NCI-H460 (cell line): ENCODE results near the gene SLMAP. TPM values are rescaled to one million over a fixed set of nuclear protein-coding genes. Genes with fewer than 3 reads are reported as not detected.
A peak's percentile ranks its signal among the peaks of the same experiment; 100 is the strongest.

Experiments used
- DNase-seq: peaks from one replicate; pipeline ENCODE4 v3.0.0-alpha.2; 2016; ENCODE audit warnings: low read depth; ENCODE audit errors: extremely low read depth
- polyA plus RNA-seq: library from polyadenylated mRNA; depleted of rRNA; stranded (reverse); fragments of >200 nt; gene quantifications from 2 replicates; pipeline ENCODE4 v1.2.3, GENCODE V29; 2014; cell fraction: nucleus; rRNA removed
- total RNA-seq: library from RNA; depleted of rRNA; stranded (reverse); fragments of >200 nt; shearing (Covaris generic); gene quantifications from 2 replicates; pipeline ENCODE4 v1.2.3, GENCODE V29; 2014; rRNA removed

SLMAP gene, protein sequence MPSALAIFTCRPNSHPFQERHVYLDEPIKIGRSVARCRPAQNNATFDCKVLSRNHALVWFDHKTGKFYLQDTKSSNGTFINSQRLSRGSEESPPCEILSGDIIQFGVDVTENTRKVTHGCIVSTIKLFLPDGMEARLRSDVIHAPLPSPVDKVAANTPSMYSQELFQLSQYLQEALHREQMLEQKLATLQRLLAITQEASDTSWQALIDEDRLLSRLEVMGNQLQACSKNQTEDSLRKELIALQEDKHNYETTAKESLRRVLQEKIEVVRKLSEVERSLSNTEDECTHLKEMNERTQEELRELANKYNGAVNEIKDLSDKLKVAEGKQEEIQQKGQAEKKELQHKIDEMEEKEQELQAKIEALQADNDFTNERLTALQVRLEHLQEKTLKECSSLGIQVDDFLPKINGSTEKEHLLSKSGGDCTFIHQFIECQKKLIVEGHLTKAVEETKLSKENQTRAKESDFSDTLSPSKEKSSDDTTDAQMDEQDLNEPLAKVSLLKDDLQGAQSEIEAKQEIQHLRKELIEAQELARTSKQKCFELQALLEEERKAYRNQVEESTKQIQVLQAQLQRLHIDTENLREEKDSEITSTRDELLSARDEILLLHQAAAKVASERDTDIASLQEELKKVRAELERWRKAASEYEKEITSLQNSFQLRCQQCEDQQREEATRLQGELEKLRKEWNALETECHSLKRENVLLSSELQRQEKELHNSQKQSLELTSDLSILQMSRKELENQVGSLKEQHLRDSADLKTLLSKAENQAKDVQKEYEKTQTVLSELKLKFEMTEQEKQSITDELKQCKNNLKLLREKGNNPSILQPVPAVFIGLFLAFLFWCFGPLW
- total RNA-seq: 39.3 and 39.9 TPM in 2 replicates
- 26.1 and 39.4 TPM in 2 replicates for polyA plus RNA-seq

DNA sequence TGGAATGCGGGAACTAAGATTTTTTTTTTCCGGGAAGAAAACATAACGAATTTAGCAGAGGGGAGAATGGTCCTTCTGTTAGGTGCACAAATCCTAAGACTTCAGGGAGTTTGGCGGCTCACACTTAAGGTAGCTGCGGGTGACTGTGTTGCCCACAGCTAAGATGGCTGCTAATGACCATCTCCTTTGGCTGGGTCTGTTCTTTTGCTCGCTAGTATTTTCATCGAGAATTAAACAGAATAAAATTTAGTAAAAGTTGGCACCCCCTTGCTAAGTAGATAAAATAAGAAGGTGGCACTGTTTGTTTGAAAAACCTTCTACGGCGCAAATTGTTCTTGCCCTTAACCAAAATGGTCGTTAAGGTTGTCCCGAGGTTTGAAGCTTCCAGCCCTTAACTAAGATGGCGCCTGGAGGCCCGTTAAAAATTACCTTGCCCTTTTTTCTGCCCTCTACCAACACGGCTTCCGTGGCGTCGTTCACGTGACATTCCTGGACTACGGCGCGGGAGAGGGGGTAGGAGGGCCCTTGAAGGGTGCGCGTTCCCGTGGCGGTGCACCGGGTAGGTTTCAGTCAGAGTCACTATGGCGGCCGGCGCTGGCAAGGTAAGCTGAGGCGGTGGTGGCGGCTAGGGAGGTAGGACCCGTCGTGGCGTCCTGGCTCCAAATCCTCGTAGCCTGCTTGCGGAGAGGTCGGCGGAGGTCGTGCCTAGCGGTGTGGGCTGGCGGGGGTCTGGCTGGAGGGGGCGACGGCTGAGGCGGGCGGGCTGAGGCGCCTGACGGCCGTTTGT is at the start of gene SLMAP:
Gene SLMAP (plus strand): TSS at position 569 of the 787 bp plus-strand sequence. CDS start 1,343 bp downstream, outside the sequence.
- DNase-seq: peak; percentile 95

DNA sequence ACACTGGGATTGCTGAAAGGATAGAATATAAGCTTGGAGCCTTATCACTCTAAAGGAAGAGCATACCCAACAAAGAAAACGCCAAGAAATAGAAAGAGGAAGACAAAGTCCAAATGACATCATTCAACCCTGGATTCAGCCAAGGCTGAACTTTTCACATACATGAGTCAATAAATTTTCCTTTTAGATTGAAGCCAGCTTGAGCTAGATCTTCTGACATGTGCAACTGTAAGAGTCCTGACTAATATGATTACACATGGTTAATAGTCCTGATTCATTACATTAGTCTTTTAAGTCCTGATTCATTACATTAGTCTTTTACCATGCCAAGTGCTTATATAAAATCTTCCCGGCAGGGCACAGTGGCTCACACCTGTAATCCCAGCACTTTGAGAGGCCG is 49.6 kb upstream of the SLMAP start:
- DNase-seq: no peak

DNA sequence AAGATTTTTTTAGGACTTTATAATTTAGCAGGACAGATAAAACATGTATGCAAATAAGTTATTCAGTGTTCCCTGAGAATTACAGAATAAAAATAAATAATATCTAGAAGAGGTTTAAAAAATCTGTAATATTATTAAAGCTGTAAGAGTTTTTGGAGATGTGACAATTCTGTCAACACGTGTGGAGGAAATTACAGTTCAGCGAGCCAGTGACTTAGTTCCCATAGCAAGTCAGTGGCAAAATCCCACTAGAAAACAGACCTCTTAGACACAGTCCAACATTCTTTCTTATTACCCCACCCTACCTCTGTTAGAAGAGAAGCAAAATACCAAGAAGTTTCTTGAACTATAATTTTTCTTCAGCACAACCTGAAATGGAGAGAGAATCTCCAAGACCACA is 47.1 kb upstream of the SLMAP start:
- DNase-seq: no peak

DNA sequence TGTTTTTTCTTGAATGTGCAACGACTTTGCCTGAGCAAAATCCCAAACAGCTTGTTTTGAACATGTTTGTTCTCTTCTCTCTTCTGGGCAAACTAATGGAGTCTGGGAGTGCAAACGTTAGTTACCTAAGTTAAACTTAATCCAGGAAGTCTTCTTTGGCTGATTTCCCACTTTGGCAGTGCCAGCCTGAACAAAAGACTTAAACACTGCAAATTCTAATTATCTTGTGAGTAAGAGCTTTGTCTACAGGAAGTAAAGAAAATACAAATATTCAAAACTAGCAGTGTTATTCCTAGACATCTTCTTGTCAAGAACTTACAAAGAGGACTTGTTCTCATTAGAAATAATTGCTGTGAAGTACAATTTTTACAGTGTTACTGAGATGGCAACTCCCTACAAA is 46.5 kb upstream of the SLMAP start:
- DNase-seq: no peak

GRCh38 chr3:57715686-57716085 is 40.4 kb upstream of the SLMAP start:
- DNase-seq: no peak

- no peak for DNase-seq
These were observed 38.8 kb upstream of the SLMAP start for GRCh38 chr3:57717205-57717868.

DNA sequence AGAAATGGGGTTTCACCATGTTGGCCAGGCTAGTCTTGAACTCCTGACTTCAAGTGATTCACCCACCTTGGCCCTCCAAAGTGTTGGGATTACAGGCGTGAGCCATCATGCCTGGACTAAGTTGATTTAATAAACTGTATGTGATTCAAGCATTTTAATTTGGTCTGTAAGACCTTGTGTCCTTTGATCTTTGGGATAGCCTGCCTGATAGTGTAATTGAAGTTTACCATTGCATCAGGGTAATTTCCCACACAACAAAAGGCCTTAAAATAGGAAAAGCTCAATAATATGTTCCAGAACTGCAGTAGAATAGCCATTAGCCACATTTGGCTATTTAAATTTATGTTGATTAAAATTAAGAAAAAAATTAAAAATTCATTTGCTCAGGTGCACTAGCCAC is 38.0 kb upstream of the SLMAP start:
- no peak for DNase-seq

DNA sequence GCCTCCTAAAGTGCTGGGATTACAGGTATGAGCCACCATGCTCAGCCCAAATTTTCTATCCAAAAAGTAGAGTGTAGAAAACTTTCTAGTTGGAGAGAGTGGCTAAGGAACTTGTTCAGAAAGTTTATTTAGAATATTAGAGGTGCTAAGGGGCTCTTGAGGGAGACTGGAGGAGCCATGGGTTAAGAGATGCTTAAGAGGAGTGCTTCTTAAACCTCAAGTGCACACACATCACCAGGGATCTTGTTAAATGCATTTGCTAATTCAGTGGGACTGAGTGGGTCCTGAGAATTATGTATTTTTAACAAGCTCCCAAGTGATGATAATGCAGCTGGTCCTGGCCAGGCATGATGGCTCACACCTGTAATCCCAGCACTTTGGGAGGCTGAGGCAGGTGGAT is 29.7 kb upstream of the SLMAP start:
- no peak for DNase-seq

- no peak for DNase-seq
These were observed 29.0 kb upstream of the SLMAP start for GRCh38 chr3:57727106-57727505.

GRCh38 chr3:57729334-57730045 is 26.6 kb upstream of the SLMAP start:
- DNase-seq: no peak

DNA sequence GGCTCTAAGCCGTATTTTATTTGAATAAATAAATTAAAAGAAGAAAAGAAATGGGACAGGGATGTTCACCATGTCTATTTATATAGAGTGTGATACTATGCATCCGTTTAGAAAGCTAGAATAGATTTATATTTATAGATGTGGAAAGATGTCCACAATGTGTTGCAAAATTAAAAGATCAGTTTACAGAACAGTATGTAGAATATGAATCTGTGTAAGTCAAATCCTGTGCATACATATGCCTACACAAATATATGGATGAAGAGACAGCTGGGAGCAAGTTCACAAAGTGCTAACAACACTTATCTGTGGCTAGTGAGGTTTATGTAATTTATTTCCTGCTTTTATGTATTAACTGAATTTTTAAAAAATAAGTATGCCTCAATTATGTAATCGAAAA is 25.4 kb upstream of the SLMAP start:
- no peak for DNase-seq

GRCh38 chr3:57731311-57731710 is 24.8 kb upstream of the SLMAP start:
- no peak for DNase-seq

GRCh38 chr3:57733790-57734189 is 22.3 kb upstream of the SLMAP start:
- no peak for DNase-seq

GRCh38 chr3:57735405-57735804 is 20.7 kb upstream of the SLMAP start:
- no peak for DNase-seq

DNA sequence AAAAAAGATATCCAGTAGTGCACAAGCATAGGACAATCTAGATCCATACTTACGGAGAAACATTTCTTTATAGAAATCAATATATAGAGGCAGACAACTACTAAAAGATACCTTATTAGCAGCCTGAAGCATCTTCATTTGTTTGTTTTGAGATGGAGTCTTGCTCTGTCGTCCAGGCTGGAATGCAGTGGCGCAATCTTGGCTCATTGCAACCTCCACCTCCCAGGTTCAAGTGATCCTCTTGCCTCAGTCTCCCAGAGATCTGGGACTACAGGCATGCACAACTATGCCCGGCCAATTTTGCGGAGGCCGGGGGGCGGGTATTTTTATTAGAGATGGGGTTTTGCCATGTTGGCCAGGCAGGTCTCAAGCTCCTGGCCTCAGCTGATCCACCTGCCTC is 18.3 kb upstream of the SLMAP start:
- DNase-seq: no peak

GRCh38 chr3:57738391-57738790 is 17.7 kb upstream of the SLMAP start:
- no peak for DNase-seq

GRCh38 chr3:57740027-57740426 is 16.1 kb upstream of the SLMAP start:
- DNase-seq: no peak

GRCh38 chr3:57743496-57743895 is 12.6 kb upstream of the SLMAP start:
- no peak for DNase-seq

DNA sequence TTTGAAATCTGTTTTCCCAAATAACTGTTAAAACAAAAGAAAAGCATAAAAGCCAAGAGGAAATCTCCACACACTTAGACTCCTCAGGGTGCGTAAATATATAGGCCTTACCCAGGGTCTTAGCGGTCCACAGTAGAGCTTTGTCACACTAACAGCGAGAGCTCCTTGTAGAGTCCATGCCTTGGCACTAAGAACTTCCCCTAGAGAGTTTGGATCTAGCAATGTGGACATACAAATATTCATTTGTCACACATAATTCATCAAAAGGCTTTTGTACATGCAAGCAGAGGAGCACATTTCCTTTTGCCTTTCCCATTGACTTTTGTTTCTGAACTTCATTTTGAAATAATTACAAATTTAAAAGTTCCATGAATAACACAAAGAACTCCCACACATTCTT is 11.0 kb upstream of the SLMAP start:
- DNase-seq: no peak
